Measurements from ENCODE around the gene HIGD1A.

The HIGD1A gene

GRCh38 chr3:42735019-42735418, 69.3 kb downstream of the HIGD1A start:
- no peak for DNase-seq (ENCODE audit: low read depth)

- DNase-seq (ENCODE audit: low read depth), result no peak
Observed at GRCh38 chr3:42734263-42734860, 69.9 kb downstream of the HIGD1A start.

- DNase-seq (ENCODE audit: low read depth), result no peak
Observed at GRCh38 chr3:42733501-42734262, 70.6 kb downstream of the HIGD1A start.
